GM06990 (cell line): ENCODE data around the gene PPARGC1A.

Experiments used
- DNase-seq: peaks from one replicate; pipeline ENCODE4 v3.0.0-alpha.2; 2011; ENCODE audit not compliant: insufficient read length; ENCODE audit errors: extremely low read depth
- H3K27me3 ChIP-seq: replicated peaks from 2 replicates; pipeline ENCODE4 v1.6.0; 2011; ENCODE audit warnings: low read length; ENCODE audit not compliant: control insufficient read depth, insufficient read depth
- H3K36me3 ChIP-seq: 2 replicates; pipeline ENCODE4 v1.5.1; 2011; ENCODE audit warnings: low read length; ENCODE audit not compliant: control insufficient read depth, insufficient read depth
- H3K4me3 ChIP-seq: replicated peaks from 2 replicates; pipeline ENCODE4 v1.5.1; 2011; ENCODE audit warnings: low read depth, mild to moderate bottlenecking, control low read depth, low read length
- TF ChIP-seq, protein P1 (sequence below): IDR thresholded peaks from 2 replicates; pipeline ENCODE4 v1.5.1; 2011; ENCODE audit warnings: low read length, control low read depth, mild to moderate bottlenecking, inconsistent platforms; ENCODE audit not compliant: insufficient read depth, poor library complexity, severe bottlenecking

PPARGC1A gene

DNA sequence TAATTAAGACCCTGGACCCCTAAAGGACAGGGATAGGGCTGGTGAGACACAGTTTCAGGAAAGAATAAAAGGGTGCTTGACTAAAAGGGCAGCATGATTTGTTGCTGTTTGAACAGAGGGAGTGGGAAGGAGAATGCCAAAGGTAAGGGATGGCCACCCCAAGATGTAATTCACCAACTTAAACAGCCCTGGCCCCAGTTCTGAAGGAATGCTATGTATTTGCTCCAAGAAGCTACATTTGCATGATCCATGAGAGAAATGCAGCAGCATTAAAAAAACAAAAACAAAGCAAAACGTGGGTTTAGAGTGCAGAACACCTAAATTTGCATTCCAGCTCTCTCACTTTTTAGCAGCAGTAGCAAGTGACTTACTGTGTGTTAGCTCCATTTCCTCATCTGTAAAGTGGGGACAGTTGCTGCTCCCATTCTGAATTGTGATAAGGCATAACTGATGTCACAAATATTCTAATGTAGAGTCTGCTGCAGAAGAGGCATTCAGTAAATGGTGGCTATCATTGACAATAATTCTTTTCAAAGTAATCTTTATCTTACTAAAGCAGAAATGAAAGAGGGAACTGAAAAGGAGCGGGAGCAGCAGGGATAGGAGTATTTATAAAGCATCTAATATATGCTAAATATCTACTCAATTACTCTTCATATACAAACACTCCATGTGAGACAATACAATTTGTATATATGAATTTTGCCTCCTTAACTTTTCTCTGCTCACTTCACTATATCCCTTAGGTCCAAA, 115.8 kb downstream of the PPARGC1A start:
- TF ChIP-seq, protein P1, sequence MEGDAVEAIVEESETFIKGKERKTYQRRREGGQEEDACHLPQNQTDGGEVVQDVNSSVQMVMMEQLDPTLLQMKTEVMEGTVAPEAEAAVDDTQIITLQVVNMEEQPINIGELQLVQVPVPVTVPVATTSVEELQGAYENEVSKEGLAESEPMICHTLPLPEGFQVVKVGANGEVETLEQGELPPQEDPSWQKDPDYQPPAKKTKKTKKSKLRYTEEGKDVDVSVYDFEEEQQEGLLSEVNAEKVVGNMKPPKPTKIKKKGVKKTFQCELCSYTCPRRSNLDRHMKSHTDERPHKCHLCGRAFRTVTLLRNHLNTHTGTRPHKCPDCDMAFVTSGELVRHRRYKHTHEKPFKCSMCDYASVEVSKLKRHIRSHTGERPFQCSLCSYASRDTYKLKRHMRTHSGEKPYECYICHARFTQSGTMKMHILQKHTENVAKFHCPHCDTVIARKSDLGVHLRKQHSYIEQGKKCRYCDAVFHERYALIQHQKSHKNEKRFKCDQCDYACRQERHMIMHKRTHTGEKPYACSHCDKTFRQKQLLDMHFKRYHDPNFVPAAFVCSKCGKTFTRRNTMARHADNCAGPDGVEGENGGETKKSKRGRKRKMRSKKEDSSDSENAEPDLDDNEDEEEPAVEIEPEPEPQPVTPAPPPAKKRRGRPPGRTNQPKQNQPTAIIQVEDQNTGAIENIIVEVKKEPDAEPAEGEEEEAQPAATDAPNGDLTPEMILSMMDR = no peak
- Histone ChIP-seq H3K4me3 (no peak overlapping the region), H3K36me3 (no peaks in the 10 kb centered on the region)

DNA sequence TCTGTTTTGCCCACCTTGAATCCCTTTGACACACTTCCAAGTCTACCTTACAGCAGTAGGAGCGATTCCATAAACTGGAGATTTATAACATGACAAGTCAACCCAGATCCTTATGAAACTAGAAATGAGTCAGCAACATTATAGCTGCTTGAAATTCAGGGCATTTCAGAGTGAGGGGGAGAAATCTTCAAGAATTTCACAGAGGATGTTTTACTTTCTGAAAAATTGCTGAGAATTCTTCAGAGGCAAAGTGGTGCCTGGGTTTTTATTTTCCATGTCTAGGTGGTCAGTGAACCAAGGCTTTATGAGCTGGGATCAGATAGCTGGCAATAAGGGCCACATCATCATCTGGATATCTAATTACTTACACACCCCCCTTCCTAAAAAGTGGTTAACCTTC, 119.8 kb downstream of the PPARGC1A start:
- no peak overlapping the region for H3K4me3 ChIP-seq

More for the DNA sequence above, 115.8 kb downstream of the PPARGC1A start:
- DNase-seq = no peak
- H3K27me3 ChIP-seq = no peaks in the 10 kb centered on the region

DNA sequence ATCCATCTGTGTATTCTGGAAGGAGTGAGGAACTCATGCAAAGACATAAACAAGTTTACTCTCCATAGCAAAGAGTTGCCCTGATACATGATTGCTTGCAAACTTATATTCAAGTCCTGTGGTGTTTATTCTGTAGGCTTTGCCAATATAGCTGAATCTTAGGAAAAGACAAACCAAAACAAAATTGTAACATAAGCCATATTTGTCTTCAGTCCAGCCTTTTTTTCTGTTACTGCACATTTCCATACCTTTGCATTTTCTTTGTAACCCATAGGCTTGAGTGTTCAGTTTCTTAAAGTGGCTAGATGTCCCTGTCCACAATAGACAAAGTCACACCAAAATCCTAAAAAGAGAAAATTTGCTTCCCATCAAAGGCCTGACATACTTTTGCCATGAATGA, 120.4 kb downstream of the PPARGC1A start:
- Histone ChIP-seq H3K4me3 (no peak overlapping the region), H3K36me3 (no peaks in the 10 kb centered on the region), H3K27me3 (no peaks in the 10 kb centered on the region)
- TF ChIP-seq, protein P1 = no peak
- DNase-seq = no peak

More for the DNA sequence above, 119.8 kb downstream of the PPARGC1A start:
- no peaks in the 10 kb centered on the region for H3K27me3 ChIP-seq
- no peak for DNase-seq
- no peaks in the 10 kb centered on the region for H3K36me3 ChIP-seq
- TF ChIP-seq, protein P1 = no peak

DNA sequence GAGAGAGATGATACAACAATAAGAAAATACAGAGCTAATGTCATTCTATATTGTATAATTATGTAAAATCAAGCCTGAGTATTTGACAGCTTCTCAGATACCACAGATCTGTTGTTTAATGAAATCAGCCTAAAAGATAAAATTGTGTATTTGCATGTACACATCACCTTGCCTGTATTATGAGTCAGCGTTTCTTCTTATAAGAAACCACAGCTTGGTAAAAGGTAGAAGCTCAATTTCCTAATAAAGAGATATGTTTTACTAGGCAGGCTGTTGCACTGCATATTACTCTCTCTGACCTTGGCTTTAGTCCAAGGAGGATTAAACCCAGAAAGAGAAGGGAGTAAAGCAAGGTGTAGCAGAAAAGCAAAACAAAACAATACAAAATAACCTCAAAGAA, 121.3 kb downstream of the PPARGC1A start:
- TF ChIP-seq, protein P1 = no peak
- H3K36me3 ChIP-seq = no peaks in the 10 kb centered on the region
- H3K4me3 ChIP-seq = no peak overlapping the region
- no peak for DNase-seq
- H3K27me3 ChIP-seq = no peaks in the 10 kb centered on the region

DNA sequence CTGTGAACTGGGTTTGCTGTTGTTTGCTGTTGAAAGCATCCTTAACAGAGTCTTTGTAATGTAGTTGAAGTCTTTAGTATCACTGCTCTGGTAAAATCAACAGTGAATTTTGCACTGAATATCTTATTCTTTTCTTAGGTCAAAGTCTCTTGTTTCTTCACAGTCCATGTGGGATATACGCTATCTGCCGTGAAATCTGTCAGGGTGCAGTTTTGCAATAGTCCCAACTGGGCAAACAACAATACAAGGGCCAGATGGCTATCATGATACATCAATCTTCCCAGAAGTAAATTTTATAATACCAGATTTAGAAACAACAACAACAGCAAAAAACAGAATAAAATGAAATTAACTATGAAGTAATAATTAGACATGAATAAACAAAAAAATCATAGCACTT, 123.5 kb downstream of the PPARGC1A start:
- DNase-seq = no peak
- no peak overlapping the region for H3K4me3 ChIP-seq
- TF ChIP-seq, protein P1 = no peak
- no peaks in the 10 kb centered on the region for H3K36me3 ChIP-seq
- no peaks in the 10 kb centered on the region for H3K27me3 ChIP-seq
